Hematopoietic multipotent progenitor cell treated with erythropoietin and hydrocortisone succinate and interleukin-3 and kit ligand, for 8 days (in vitro differentiated cells): ENCODE results near the gene FLRT3.

Experiments used
- DNase-seq: peaks from one replicate; pipeline ENCODE4 v3.0.0-alpha.2; 2015

FLRT3 gene

DNA sequence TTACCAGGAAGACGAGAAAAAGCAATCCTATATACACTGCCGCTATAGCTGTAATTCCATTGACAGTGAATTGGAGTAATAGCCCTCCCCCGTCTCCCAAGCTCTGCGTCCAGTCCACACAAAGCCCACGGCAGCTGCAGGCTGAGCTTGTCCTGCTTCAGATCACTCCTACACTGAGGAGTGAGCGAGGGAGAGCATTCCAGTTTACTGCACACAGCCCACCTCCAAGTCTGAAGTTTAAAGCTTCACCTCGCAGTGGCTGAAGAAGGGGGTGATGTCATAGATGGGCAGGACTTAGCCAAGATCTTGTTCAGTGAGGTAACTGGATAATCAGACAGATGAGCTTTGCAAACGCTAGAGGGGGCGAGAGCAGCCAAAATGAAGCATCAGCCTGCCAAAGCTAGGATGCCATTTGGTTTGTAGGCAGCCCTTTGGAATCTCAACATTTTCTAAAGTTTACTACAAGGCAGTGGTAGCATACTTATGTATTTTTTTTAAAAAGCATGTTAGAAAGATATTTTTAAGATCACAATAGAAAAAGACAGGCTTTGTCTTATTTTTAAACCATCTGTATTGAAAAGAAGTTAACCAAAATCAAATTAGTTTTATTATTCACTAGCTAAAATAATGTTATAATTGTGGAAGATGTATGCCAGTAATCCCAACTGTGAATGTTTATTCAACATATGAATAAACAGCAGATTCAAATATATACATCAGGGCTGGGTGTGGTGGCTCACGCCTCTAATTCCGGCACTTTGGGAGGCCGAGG is at the start of gene FLRT3:
Gene FLRT3 (minus strand): TSS at position 213 of the 772 bp plus-strand sequence. CDS start 10,106 bp downstream, outside the sequence.
- peak; percentile 50 for DNase-seq

- DNase-seq, result no peak
Measured at GRCh38 chr20:14386726-14387125, 49.3 kb upstream of the FLRT3 start.

DNA sequence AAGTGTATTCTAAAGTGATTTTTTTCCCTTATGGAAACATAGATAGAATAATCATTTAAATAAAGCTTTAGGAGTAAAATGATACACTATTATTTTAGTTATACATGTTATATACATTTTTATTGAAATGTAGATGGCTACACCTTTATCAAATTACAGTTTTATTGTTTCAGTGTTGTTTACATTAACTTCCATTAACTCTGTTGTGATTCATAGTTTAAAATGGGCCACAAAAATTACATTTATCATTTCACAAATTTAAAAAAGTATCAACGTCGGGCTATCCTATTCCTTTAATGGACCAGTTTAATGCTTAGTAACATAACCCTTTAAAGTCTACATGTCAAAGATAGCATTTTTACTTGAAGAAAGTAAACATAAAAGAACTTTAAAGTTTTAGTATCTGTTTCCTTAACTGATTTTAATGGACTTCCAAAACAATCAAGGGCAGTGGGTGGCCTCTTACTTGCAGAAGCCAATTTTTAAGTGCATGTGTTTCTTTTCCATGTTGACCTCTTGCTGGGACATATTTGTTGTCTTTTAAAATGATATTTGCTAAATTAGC is 47.8 kb upstream of the FLRT3 start:
- no peak for DNase-seq

GRCh38 chr20:14384416-14385175 is 47.2 kb upstream of the FLRT3 start:
- DNase-seq, result no peak

DNA sequence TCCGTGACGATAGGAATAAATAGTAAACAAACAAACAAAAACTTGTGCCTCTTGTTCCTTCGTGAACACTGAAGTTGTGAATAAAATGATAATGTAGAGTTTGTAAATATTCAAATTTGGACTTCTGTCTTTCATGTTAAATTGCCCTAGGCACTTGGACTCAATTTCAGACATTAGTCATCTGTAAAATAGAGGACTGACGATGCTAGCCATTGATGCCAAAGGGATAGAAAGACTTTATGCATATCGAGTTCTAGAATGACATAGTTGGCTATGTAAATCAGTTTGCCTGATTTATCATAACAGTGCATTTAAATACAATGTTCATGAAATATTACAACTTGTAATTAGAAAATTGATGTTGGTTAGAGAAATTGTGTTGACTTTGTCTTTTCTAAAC is 45.9 kb upstream of the FLRT3 start:
- no peak for DNase-seq

- DNase-seq, result no peak
Measured at GRCh38 chr20:14378326-14378725, 40.9 kb upstream of the FLRT3 start.

GRCh38 chr20:14375416-14375985 is 38.1 kb upstream of the FLRT3 start:
- no peak for DNase-seq

- no peak for DNase-seq
Measured at GRCh38 chr20:14374196-14374595, 36.8 kb upstream of the FLRT3 start.

DNA sequence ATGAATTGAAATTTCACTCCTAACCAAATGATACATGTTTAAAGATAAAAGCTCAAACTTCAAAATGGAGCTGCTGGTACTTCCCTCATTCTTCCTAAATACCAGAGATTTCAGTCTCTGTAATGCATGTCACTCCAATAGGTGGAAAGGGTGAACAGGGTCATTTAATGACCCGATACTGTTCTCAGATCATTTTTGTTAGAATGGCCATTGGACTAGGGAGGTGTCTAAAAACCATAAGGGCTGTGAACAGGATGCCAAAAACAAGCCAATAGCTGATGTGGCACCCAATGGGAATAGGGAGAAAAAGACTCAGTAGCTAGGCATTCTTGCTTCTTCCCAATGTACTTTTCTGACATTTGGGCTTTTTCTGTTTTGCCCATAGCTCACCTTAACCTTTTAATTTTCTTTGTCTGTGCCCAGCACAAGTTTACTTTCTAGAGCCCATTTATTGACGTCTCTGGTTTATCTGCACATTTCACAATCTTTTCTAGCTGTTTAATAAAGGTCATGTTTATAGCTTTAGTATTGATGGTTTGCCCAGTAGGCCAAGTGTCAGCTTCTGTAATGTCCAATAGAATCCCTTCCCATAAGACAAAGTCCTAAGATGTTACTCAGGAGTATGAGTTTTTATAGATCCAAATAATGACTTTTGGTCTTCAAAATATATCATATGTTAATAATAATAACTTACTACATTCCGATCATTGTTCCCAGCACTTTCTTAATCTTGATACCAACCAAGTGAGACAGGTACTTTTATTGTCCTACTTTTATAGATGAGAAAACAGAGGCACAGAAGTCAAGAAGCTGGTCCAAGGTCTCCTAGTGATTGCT is 24.3 kb upstream of the FLRT3 start:
- no peak for DNase-seq

GRCh38 chr20:14360416-14360815 is 23.0 kb upstream of the FLRT3 start:
- no peak for DNase-seq

DNA sequence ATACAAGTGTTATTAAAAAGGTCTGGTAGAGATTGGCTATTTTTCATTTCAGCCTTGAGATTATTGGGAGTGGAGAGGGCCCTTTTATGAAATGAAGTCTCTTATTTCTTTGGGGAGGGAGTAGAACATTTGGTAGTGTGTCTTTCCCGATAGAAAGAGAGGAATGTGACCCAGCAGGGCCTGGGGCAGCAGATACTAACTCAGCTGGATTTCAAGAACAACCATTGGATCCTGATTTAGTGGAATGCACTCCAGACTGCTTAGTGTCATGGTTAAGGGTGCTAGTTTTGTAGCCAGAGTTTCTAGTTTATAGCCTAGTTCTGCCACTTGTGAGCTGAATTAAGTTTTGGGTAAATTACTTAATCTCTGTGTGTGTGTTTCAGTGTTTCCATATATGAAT is 18.4 kb upstream of the FLRT3 start:
- DNase-seq, result no peak

GRCh38 chr20:14344746-14345145 is 7.3 kb upstream of the FLRT3 start:
- DNase-seq, result no peak

DNA sequence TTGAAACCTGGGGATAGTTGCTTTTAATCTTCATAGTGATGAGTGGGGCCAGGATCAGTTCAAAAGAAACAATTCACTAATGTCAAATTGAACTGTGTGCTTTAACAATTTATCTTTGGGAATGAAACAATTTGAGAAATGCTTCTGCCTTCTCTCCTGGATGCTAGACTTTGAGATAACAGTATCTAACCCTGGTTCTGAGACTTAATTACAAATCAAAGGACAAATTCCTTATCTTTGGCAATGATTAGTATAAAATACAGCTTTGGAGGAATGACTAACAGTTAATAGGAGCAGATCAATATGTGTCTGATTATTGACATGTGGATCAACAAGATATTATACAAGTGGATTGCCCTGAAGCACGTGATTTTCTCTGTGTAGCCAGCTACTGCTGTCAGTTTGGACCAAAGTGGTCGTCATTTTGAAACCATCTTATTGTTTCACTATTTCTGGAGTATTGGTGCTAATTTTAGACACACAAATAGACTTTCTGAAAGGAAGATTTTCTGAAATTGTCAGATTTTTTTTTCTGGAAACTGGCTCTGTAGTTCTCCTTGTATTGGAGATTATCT is 6.2 kb upstream of the FLRT3 start:
- no peak for DNase-seq

- DNase-seq, result no peak
Measured at GRCh38 chr20:14342918-14343317, 5.5 kb upstream of the FLRT3 start.

GRCh38 chr20:14341801-14342200 is 4.4 kb upstream of the FLRT3 start:
- DNase-seq, result no peak

DNA sequence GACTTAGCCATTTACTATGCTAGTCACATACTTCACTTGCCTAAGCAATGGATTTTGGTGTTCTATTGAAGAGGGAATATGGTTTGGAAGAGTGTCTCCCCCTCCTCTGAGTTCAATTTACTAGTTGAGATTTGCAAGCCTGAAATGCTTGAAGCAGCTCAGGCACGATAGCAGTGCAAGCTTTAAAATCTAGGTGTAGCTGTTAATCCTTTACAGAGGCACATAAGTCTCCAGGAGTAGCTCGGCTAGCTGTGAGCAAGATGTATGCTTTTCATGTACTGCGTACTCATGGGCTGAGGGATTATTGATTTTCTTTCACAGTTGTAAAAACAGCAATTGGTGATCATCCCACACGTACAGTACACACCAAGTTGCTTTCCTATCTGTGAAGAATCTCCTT is 726 bp downstream of the FLRT3 start:
- DNase-seq, result no peak

- no peak for DNase-seq
Measured at GRCh38 chr20:14335052-14335451, 2.4 kb downstream of the FLRT3 start.

DNA sequence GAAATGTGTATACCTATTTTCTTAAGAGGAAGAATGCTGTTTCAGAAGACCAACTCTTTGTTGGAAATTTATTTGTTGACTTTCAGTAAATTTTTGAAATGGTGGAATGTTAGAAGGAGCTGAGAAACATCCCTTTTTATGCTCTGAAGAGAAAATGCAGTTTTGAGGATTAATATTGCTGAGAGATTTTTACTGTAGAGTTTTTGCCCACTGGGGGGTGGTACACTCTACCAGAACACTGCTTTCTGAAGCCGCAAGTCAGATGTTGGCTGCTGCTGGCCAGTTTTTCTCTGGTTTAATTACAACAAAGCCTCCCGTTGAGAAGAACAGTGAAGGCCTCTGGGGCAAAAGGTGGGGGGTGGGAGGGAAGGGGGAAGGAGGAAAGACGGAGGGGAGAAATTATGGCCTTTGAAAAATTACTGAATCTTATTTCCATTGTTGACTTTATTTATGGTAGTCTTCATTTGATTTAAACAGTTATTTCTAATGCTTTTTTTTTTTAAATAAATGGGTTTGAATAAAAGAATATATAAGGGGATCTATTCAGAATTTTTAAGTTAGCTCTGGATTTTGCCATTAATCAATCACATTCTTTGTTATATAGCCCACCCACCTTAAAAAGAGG is 3.0 kb downstream of the FLRT3 start:
- DNase-seq, result no peak

DNA sequence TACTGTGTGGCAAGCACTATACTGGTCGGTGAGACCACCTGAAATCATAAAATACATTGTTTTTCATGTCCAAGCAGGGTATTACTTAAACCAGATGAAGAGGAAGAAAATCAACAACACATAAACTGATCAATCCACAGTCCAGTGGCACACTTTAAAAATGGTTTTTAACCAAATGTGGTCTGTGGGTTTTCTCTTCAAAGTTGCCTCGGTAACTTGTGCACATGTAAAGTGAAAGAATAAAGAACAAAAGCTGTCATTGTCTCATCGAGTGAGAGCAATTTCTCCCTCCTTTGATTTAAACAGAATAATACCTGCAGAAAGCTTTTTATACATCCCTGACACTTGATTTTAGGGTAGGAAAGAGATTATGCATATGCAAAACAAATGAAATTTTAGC is 3.7 kb downstream of the FLRT3 start:
- no peak for DNase-seq

DNA sequence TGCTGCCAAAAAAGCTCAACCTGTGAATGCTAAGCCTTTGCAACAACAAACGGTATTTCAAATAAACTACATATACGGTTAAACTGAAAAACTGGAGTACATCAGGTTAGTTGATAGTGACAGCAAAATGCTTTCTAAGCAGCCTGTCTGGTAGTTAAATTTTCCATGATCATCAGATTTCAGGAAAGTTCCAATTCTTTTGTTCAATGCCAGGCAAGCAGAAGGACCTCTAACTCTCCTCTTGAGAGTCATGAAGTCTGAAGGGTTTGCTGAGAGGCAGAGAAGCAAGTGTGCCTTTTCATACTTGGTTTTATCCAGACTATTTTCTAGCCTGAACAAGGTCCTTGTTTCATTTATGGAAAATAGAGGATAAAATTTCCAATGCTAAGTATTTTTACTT is 4.5 kb downstream of the FLRT3 start:
- no peak for DNase-seq

GRCh38 chr20:14331646-14332045 is 5.8 kb downstream of the FLRT3 start:
- DNase-seq, result no peak

- no peak for DNase-seq
Measured at GRCh38 chr20:14319704-14320103, 17.7 kb downstream of the FLRT3 start.
